K562 (cell line): Measurements from ENCODE around the gene IPPK. TPM values are rescaled to one million over a fixed set of nuclear protein-coding genes. Genes with fewer than 3 reads are reported as not detected.

Experiments
- ATAC-seq: fragments of 200-7000 bp; cut with Tn5 transposase; 3 replicates; pipeline ENCODE4 v1.9.1; 2020; ENCODE audit warnings: moderate library complexity
- BruUV-seq: library from RNA; stranded (reverse); fragments of 400-500 nt; replicated peaks from 2 replicates; lab custom pipeline; 2021; lab: Mats Ljungman, UMichigan
- CTCF ChIA-PET: fragments of 300-600 bp; formaldehyde crosslinking; extraction: SDS; loops from one replicate; lab custom pipeline; 2021; ENCODE audit warnings: low intra/inter-chr PET ratio; lab: Yijun Ruan, JAX
- POLR2A ChIA-PET: fragments of 300-600, 350-650 bp; sonication (Branson Sonifier 250); formaldehyde crosslinking; extraction: SDS; loops from one replicate; lab custom pipeline; 2021; ENCODE audit warnings: antibody characterized with exemption, inconsistent platforms; lab: Yijun Ruan, JAX
- DNase-seq, 4 experiments: peaks; one replicate each; pipeline versions ENCODE4 v3.0.0 to v3.0.0-alpha.2; 2011 to 2018; ENCODE audit warnings: low spot score in 3 of 4, mixed read lengths in 3 of 4; ENCODE audit errors: extremely low read depth in 1 of 4
- FAIRE-seq: peaks from 2 replicates; lab custom pipeline; 2011; peaks lifted over from hg19 to GRCh38; lab: Jason Lieb, UNC
- H2AFZ ChIP-seq: 2 replicates; pipeline ENCODE4 v1.6.0; 2011; ENCODE audit warnings: low read depth, low read length, control low read depth, inconsistent platforms
- H3K27ac ChIP-seq: fragments of 200-600 bp; 3 replicates; pipeline ENCODE4 v1.8.0; 2011; ENCODE audit warnings: low read depth, mild to moderate bottlenecking, control low read depth, inconsistent platforms, low read length, moderate library complexity, mixed read lengths; ENCODE audit errors: extremely low read depth
- H3K27me3 ChIP-seq, 2 experiments: fragments of 300-600 bp in 1 of 2; 2 replicates in 1 of 2; 3 replicates in 1 of 2; pipeline versions ENCODE4 v1.6.0 to v1.8.0; 2011; ENCODE audit warnings: inconsistent platforms in 2 of 2, low read length in 2 of 2, mild to moderate bottlenecking in 1 of 2, mixed read lengths in 1 of 2, moderate library complexity in 1 of 2; ENCODE audit not compliant: control insufficient read depth in 2 of 2, insufficient read depth in 2 of 2
- H3K36me3 ChIP-seq: fragments of 300-600 bp; 3 replicates; pipeline ENCODE4 v1.8.0; 2011; ENCODE audit warnings: mild to moderate bottlenecking, low read length, inconsistent platforms; ENCODE audit not compliant: control insufficient read depth, insufficient read depth
- H3K4me1 ChIP-seq, 2 experiments: fragments of 200-600 bp in 1 of 2; replicated peaks in 1 of 2; 2 replicates in 1 of 2; 3 replicates in 1 of 2; pipeline versions ENCODE4 v1.5.1 to v1.8.0; 2011; ENCODE audit warnings: inconsistent platforms in 2 of 2, low read length in 2 of 2, mild to moderate bottlenecking in 1 of 2, mixed read lengths in 1 of 2, moderate library complexity in 1 of 2; ENCODE audit not compliant: control insufficient read depth in 2 of 2, insufficient read depth in 2 of 2
- H3K4me2 ChIP-seq: 2 replicates; pipeline ENCODE4 v1.6.1; 2011; ENCODE audit warnings: low read length, control low read depth, inconsistent platforms, mixed read lengths; ENCODE audit not compliant: insufficient read depth
- H3K4me3 ChIP-seq: fragments of 200-600 bp; sonication (generic), shearing (Covaris generic); 2 replicates; pipeline ENCODE4 v1.5.1; 2016; ENCODE audit warnings: control low read depth, inconsistent platforms
- H3K79me2 ChIP-seq: fragments of 200-600 bp; 3 replicates; pipeline ENCODE4 v1.8.0; 2011; ENCODE audit warnings: low read length, inconsistent platforms; ENCODE audit not compliant: control insufficient read depth, insufficient read depth
- H3K9ac ChIP-seq, 2 experiments: 2 replicates each; pipeline versions ENCODE4 v1.6.0 to v1.6.1; 2011; ENCODE audit warnings: low read depth in 2 of 2, low read length in 2 of 2, control low read depth in 1 of 2, inconsistent platforms in 1 of 2, mild to moderate bottlenecking in 1 of 2, mixed read lengths in 1 of 2; ENCODE audit not compliant: insufficient read depth in 1 of 2
- H3K9me1 ChIP-seq: one replicate; pipeline ENCODE4 v1.6.0; 2011; ENCODE audit warnings: inconsistent platforms, mild to moderate bottlenecking, low read length, moderate library complexity; ENCODE audit not compliant: control insufficient read depth, insufficient read depth
- H3K9me3 ChIP-seq: replicated peaks from 2 replicates; pipeline ENCODE4 v1.5.1; 2011; ENCODE audit warnings: low read depth, low read length, inconsistent platforms; ENCODE audit not compliant: control insufficient read depth, insufficient read depth
- H4K20me1 ChIP-seq: replicated peaks from 2 replicates; pipeline ENCODE4 v1.6.1; 2011; ENCODE audit warnings: low read length, inconsistent platforms, mixed read lengths; ENCODE audit not compliant: control insufficient read depth, insufficient read depth
- KLF1 ChIP-seq: fragments of 450-650 bp; IDR thresholded peaks from 2 replicates; pipeline ENCODE4 v1.6.1; 2016; ENCODE audit warnings: missing genetic modification characterization, missing compliant biosample characterization
- KLF6 ChIP-seq: fragments of 250-450 bp; sonication (Bioruptor Pico); IDR thresholded peaks from 2 replicates; pipeline ENCODE4 v1.4.0; 2020; ENCODE audit warnings: mild to moderate bottlenecking, moderate library complexity, borderline replicate concordance
- SETDB1 ChIP-seq: IDR thresholded peaks from one replicate; pipeline ENCODE4 v1.6.1; 2012; ENCODE audit warnings: low read length, control low read depth, inconsistent platforms
- SIN3B ChIP-seq: fragments of 450-650 bp; IDR thresholded peaks from 2 replicates; pipeline ENCODE4 v1.6.1; 2017; ENCODE audit warnings: low read depth, mild to moderate bottlenecking, moderate library complexity
- ZNF766 ChIP-seq: fragments of 200-800 bp; sonication (Bioruptor generic); conservative IDR thresholded peaks from 2 replicates; pipeline ENCODE4 v1.6.1; 2016; ENCODE audit warnings: missing genetic modification characterization, missing compliant biosample characterization
- WGBS: fragments of 100-300 bp; shearing (Covaris generic); methylation state at CpG from one replicate; pipeline ENCODE4 v1.1.6; 2016; ENCODE audit warnings: low coverage, mixed read lengths; ENCODE audit not compliant: insufficient coverage; ENCODE audit errors: missing lambda C conversion rate; 5-methylcytosine and 5-hydroxymethylcytosine counted together
- in situ Hi-C: fragments of 300-500 bp; cut with MboI; formaldehyde crosslinking; loops from 4 replicates; pipeline ENCODE4 v1.15.0; 2018; ENCODE audit warnings: inconsistent platforms, mixed read lengths
- intact Hi-C: fragments of 100-400 bp; cut with micrococcal nuclease; formaldehyde crosslinking; loops from 2 replicates; pipeline ENCODE4 v1.14.2; 2022
- polyA plus RNA-seq, 8 experiments: library from polyadenylated mRNA; depleted of rRNA in 4 of 8; stranded (reverse) in 5 of 8; unstranded in 3 of 8; fragments of >200 nt; fragmentation: Nextera tagmentation in 2 of 8; fragmentation: Illumina TruSeq in 1 of 8; extraction: Ambion mirVana in 2 of 8; extraction: Trizol in 1 of 8; gene quantifications; 2 replicates each; pipeline versions ENCODE4 v1.2.1 to v1.2.3, GENCODE V29; 2011 to 2014; ENCODE audit warnings: inconsistent platforms in 1 of 8, missing spikeins in 1 of 8
- total RNA-seq, 7 experiments: library from RNA; depleted of rRNA in 6 of 7; stranded (reverse); fragments of >200 nt in 6 of 7; fragmentation: Illumina TruSeq in 2 of 7; extraction: Trizol in 2 of 7; gene quantifications; 2 replicates each; pipeline versions ENCODE4 v1.2.1 to v1.2.3, GENCODE V29; 2011 to 2021; ENCODE audit warnings: low replicate concordance in 1 of 7
- TF ChIP-seq, protein P1 (sequence below): sonication (generic); formaldehyde crosslinking; IDR thresholded peaks from 2 replicates; pipeline ENCODE4 v1.8.0; 2023; ENCODE audit warnings: mild to moderate bottlenecking, missing genetic modification reagents
- TF ChIP-seq, protein P2 (sequence below): sonication (generic); formaldehyde crosslinking; IDR thresholded peaks from 2 replicates; pipeline ENCODE4 v1.8.1; 2023; ENCODE audit warnings: mild to moderate bottlenecking, missing genetic modification reagents

The IPPK gene
- total and polyA plus RNA-seq, 9 of the 15 experiments (the other 6 are each of a cell fraction or from before 2014, with no cell fraction given): 3.1 to 22.2 (median 11.2) TPM

DNA sequence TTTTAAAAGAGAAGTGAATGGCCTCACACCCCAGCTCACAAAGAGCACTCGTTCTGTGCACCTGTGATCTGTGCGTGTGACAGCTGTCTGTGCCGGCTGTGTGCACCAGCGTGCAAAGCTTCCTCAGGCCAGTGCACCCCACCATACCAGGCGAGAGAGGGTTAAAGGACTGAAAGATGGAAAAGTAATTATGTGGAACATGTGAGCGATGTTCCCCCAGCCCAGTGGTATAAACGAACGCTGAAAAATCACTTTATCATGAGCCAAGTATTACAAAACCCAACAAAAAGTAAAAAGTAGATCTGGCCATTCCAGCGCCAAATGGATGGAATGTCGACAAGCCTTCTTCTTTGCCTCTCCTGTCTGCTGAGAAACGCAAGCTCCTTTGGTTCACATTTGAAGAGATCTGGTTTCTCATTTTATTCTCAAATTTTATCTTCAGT lies 53.7 kb downstream of the IPPK start (continued):
- TF ChIP-seq, protein P1, sequence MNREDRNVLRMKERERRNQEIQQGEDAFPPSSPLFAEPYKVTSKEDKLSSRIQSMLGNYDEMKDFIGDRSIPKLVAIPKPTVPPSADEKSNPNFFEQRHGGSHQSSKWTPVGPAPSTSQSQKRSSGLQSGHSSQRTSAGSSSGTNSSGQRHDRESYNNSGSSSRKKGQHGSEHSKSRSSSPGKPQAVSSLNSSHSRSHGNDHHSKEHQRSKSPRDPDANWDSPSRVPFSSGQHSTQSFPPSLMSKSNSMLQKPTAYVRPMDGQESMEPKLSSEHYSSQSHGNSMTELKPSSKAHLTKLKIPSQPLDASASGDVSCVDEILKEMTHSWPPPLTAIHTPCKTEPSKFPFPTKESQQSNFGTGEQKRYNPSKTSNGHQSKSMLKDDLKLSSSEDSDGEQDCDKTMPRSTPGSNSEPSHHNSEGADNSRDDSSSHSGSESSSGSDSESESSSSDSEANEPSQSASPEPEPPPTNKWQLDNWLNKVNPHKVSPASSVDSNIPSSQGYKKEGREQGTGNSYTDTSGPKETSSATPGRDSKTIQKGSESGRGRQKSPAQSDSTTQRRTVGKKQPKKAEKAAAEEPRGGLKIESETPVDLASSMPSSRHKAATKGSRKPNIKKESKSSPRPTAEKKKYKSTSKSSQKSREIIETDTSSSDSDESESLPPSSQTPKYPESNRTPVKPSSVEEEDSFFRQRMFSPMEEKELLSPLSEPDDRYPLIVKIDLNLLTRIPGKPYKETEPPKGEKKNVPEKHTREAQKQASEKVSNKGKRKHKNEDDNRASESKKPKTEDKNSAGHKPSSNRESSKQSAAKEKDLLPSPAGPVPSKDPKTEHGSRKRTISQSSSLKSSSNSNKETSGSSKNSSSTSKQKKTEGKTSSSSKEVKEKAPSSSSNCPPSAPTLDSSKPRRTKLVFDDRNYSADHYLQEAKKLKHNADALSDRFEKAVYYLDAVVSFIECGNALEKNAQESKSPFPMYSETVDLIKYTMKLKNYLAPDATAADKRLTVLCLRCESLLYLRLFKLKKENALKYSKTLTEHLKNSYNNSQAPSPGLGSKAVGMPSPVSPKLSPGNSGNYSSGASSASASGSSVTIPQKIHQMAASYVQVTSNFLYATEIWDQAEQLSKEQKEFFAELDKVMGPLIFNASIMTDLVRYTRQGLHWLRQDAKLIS (CRISPR knock-in tag): no peak
- TF ChIP-seq KLF6 (no peak), ZNF766 (CRISPR knock-in tag) (no peak)
- TF ChIP-seq, protein P2, sequence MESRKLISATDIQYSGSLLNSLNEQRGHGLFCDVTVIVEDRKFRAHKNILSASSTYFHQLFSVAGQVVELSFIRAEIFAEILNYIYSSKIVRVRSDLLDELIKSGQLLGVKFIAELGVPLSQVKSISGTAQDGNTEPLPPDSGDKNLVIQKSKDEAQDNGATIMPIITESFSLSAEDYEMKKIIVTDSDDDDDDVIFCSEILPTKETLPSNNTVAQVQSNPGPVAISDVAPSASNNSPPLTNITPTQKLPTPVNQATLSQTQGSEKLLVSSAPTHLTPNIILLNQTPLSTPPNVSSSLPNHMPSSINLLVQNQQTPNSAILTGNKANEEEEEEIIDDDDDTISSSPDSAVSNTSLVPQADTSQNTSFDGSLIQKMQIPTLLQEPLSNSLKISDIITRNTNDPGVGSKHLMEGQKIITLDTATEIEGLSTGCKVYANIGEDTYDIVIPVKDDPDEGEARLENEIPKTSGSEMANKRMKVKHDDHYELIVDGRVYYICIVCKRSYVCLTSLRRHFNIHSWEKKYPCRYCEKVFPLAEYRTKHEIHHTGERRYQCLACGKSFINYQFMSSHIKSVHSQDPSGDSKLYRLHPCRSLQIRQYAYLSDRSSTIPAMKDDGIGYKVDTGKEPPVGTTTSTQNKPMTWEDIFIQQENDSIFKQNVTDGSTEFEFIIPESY (CRISPR knock-in tag): no peak
- TF ChIP-seq, all 486 proteins: peak for 0

DNA sequence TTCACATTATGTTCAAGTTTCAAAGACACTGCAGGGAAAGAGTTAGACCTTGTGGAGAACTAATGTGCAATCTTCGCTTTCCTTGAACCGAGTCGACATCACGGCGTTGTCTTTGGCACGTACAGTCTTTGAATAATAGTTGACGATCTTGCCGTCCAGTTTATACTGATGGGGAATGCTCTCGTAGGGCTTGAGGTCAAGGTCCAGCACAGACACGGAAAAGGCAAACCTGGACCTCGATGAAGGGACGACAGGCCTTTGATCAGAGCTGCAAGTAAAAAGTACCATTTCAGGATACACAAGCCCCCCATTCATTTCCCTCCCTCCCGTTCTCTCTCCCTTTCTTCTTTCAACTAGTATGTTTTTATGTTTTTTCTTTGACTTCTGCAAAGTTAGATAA lies 54.1 kb downstream of the IPPK start:
- Histone ChIP-seq H3K9me3 (no peaks in the 10 kb centered on the region), H3K79me2 (no peaks in the 10 kb centered on the region), H3K27me3 (no peaks in the 10 kb centered on the region), H2AFZ (no peak overlapping the region), H3K36me3 (peaks cover 94% of the 10 kb centered on the region), H3K4me3 (no peak overlapping the region), H3K9ac (no peak overlapping the region), H3K27ac (no peak overlapping the region), H4K20me1 (0 out of 2 replicates have a peak, but pooled peaks cover 4% of the 10 kb centered on the region), H3K4me2 (no peak overlapping the region), H3K4me1 (peaks cover 0 to 7% of the 10 kb centered on the region in 2 experiments; a peak in 1 of 5 replicates), H3K9me1 (no peaks in the 10 kb centered on the region)
- BruUV-seq: no TSS peak
- CTCF ChIA-PET: no interaction called here
- no peak for FAIRE-seq
- intact Hi-C loops (no loop called here), in situ Hi-C loops (no loop called here)
- no peak for ATAC-seq
- 94% methylated on average over 13 of the region's 13 CpGs for WGBS
- POLR2A ChIA-PET: no interaction called here
- DNase-seq: no peak
- TF ChIP-seq SIN3B (no peak), SETDB1 (no peak), KLF1 (tag) (no peak)
